ENCODE measurements around the gene DBH.

Gene DBH

DNA sequence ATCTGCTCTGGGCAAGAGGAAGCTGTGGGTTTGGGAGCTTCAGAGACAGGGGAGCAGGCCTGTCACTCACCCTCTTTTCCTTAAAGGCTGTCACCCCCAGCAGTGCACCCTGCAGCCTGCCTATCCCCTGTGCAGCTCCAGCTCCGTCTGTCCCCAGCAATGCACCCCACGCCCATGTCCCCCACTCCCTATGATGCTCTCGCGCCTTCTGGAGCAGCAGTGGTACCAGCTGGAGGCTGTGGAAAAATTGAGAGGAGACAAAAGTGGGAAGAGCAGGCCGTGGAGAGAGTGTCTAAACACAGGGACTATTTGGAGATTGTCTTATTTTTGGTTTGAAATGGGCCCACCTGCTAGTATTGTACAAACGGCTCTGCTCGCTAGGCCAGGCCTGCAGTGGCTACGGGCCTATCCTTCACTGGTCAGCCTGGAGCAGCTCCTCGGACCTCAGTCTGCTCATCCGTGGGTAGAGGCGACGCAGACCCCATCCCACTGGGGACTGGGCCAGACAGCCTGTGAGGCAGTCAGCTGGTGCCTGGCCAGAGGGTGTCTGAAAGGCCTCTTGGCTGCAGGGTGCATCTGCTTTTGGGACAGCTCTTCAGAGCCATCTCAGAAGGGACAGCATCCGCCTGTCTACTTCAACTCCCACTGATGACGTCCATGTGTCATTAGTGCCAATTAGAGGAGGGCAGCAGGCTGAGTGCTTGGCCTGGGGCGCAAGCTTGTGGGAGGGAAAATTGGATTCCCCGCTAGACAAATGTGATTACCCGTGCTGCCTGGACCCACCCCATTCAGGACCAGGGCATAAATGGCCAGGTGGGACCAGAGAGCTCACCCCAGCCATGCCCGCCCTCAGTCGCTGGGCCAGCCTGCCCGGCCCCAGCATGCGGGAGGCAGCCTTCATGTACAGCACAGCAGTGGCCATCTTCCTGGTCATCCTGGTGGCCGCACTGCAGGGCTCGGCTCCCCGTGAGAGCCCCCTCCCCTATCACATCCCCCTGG lies at the start of gene DBH:
Gene DBH (plus strand): TSS at position 831 of the 999 bp plus-strand sequence. CDS start 9 bp downstream, at position 840.
- TF ChIP-seq TAF1 (IDR thresholded peaks at IDR 0.05; ENCODE audit: low read depth) = no peak
- TF ChIP-seq, protein P1, sequence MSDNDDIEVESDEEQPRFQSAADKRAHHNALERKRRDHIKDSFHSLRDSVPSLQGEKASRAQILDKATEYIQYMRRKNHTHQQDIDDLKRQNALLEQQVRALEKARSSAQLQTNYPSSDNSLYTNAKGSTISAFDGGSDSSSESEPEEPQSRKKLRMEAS (IDR thresholded peaks at IDR 0.05) = no peak
- no peak for TF ChIP-seq CREB1 (IDR thresholded peaks at IDR 0.05; ENCODE audit: low read depth)
- no peak for TF ChIP-seq TEAD4 (IDR thresholded peaks at IDR 0.05)
- no peak for TF ChIP-seq ZBTB7A (IDR thresholded peaks at IDR 0.05; ENCODE audit: low read depth)
- no peak for TF ChIP-seq NFIC (IDR thresholded peaks at IDR 0.05)
- no peak for TF ChIP-seq CEBPB (IDR thresholded peaks at IDR 0.05)
- TF ChIP-seq FOXM1 (IDR thresholded peaks at IDR 0.05; ENCODE audit: borderline replicate concordance, low read depth) = no peak
- TF ChIP-seq YY1 (IDR thresholded peaks at IDR 0.05; ENCODE audit: low read depth) = no peak
- no peak for TF ChIP-seq TCF12 (IDR thresholded peaks at IDR 0.05; ENCODE audit: low read depth)
- TF ChIP-seq, protein P2, sequence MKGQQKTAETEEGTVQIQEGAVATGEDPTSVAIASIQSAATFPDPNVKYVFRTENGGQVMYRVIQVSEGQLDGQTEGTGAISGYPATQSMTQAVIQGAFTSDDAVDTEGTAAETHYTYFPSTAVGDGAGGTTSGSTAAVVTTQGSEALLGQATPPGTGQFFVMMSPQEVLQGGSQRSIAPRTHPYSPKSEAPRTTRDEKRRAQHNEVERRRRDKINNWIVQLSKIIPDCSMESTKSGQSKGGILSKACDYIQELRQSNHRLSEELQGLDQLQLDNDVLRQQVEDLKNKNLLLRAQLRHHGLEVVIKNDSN (IDR thresholded peaks at IDR 0.05) = no peak
- no peak for TF ChIP-seq EGR1 (IDR thresholded peaks at IDR 0.05)

DNA sequence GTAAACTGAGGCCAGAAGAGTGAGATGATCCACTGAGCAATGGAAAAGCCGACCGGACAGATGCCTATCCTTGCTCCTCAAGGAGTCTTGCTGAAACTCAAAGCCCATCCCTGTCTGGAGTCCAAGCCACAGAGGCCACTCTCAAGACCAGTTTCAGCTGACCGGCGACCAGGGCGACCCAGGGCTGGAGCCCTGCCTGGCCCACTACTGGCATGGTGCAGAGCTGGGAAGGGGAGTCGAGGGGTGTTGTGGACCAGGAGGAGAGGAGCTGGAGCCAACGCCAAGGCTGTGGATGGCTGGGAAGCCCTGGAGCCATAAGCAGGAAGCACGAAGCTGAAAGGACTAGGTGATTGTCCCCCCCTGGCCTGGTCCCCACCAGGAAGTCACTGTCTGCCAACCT lies 49.1 kb upstream of the DBH start:
- TF ChIP-seq TCF12 (IDR thresholded peaks at IDR 0.05; ENCODE audit: low read depth) = no peak
- TF ChIP-seq NFIC (IDR thresholded peaks at IDR 0.05) = no peak

DNA sequence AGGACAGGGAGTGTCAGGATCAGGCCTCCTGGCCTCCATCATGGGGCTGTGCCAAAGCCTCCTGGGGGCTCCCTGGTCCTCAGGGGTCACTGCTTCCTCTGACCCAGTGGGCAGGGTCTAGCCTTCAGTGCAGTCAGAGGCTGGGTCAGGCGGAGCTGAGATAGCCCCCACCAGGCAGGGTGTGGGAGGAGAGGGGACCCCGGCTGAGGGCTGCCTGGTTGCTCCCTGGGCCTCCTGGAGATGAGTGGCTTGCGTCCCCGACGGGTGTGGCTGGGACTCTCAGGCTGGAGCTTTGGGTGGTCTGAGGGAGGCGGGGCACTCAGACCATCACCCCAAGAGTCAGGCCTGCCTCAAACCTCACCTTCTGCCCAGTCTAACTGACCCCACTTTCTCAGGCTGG lies 48.7 kb upstream of the DBH start:
- TF ChIP-seq RAD21 (IDR thresholded peaks at IDR 0.05; ENCODE audit: low read depth) (no peak), ZBTB7A (IDR thresholded peaks at IDR 0.05; ENCODE audit: low read depth) (no peak), FOXM1 (IDR thresholded peaks at IDR 0.05; ENCODE audit: borderline replicate concordance, low read depth) (no peak), EGR1 (IDR thresholded peaks at IDR 0.05) (no peak), CREB1 (IDR thresholded peaks at IDR 0.05; ENCODE audit: low read depth) (no peak), EP300 (IDR thresholded peaks at IDR 0.05; ENCODE audit: borderline replicate concordance) (no peak), TCF12 (IDR thresholded peaks at IDR 0.05; ENCODE audit: low read depth) (no peak), YY1 (IDR thresholded peaks at IDR 0.05; ENCODE audit: low read depth) (no peak)
- TF ChIP-seq, protein P3, sequence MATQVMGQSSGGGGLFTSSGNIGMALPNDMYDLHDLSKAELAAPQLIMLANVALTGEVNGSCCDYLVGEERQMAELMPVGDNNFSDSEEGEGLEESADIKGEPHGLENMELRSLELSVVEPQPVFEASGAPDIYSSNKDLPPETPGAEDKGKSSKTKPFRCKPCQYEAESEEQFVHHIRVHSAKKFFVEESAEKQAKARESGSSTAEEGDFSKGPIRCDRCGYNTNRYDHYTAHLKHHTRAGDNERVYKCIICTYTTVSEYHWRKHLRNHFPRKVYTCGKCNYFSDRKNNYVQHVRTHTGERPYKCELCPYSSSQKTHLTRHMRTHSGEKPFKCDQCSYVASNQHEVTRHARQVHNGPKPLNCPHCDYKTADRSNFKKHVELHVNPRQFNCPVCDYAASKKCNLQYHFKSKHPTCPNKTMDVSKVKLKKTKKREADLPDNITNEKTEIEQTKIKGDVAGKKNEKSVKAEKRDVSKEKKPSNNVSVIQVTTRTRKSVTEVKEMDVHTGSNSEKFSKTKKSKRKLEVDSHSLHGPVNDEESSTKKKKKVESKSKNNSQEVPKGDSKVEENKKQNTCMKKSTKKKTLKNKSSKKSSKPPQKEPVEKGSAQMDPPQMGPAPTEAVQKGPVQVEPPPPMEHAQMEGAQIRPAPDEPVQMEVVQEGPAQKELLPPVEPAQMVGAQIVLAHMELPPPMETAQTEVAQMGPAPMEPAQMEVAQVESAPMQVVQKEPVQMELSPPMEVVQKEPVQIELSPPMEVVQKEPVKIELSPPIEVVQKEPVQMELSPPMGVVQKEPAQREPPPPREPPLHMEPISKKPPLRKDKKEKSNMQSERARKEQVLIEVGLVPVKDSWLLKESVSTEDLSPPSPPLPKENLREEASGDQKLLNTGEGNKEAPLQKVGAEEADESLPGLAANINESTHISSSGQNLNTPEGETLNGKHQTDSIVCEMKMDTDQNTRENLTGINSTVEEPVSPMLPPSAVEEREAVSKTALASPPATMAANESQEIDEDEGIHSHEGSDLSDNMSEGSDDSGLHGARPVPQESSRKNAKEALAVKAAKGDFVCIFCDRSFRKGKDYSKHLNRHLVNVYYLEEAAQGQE (IDR thresholded peaks at IDR 0.05; ENCODE audit: low read depth) = no peak
- TF ChIP-seq, protein P1 (IDR thresholded peaks at IDR 0.05) = no peak

DNA sequence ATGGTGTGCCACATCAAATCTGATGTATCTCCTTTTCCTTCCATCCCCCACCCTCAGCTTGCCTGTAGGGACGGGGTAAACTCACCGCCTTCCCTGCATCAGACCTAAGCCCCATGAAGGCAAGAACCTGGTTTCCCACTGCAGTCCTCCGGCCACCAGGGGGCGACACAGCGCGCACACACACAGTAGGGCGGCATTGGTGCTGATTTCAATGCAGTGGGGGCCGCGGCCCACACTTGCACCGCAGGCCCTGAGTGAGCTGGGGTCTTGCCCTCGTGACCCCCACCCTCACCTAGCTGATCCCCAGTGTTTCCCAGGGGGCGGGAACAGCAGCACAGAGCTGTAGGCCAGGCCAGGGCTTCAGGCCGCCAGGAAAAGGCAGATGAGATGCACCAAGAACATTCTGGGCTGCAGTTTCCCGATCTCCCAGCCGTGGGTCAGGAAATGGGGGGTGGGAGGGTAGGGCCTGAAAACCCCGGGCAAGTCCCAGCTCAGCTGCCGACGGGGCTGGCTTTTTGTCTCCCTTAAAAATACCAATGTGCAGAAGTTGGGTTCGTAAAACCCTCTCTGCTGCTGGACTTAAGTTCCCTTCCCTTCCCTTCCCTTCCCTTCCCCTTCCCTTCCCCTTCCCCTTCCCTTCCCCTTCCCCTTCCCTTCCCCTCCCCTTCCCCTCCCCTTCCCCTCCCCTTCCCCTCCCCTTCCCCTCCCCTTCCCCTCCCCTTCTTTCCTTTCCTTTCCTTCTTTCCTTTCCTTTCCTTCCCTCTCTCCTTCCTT lies 46.5 kb upstream of the DBH start:
- TF ChIP-seq NFIC (IDR thresholded peaks at IDR 0.05) = no peak
- no peak for TF ChIP-seq FOXM1 (IDR thresholded peaks at IDR 0.05; ENCODE audit: borderline replicate concordance, low read depth)
- TF ChIP-seq RAD21 (IDR thresholded peaks at IDR 0.05; ENCODE audit: low read depth) = no peak
- no peak for TF ChIP-seq EP300 (IDR thresholded peaks at IDR 0.05; ENCODE audit: borderline replicate concordance)
- no peak for TF ChIP-seq CREB1 (IDR thresholded peaks at IDR 0.05; ENCODE audit: low read depth)
- TF ChIP-seq TEAD4 (IDR thresholded peaks at IDR 0.05) = no peak
- no peak for TF ChIP-seq TCF12 (IDR thresholded peaks at IDR 0.05; ENCODE audit: low read depth)
- no peak for TF ChIP-seq ZBTB7A (IDR thresholded peaks at IDR 0.05; ENCODE audit: low read depth)
- TF ChIP-seq TAF1 (IDR thresholded peaks at IDR 0.05; ENCODE audit: low read depth) = no peak
- no peak for TF ChIP-seq CEBPB (IDR thresholded peaks at IDR 0.05)
- TF ChIP-seq EGR1 (IDR thresholded peaks at IDR 0.05) = no peak
- TF ChIP-seq, protein P1 (IDR thresholded peaks at IDR 0.05) = no peak
- TF ChIP-seq, protein P3 (IDR thresholded peaks at IDR 0.05; ENCODE audit: low read depth) = no peak
- no peak for TF ChIP-seq YY1 (IDR thresholded peaks at IDR 0.05; ENCODE audit: low read depth)
- TF ChIP-seq, protein P2 (IDR thresholded peaks at IDR 0.05) = no peak

All from Ishikawa (cell line).